DOHH2 (cell line): ENCODE results near the gene CTAGE8.
"Not testable (repeated sequence)": the region's sequence is repeated elsewhere in the genome, so short reads cannot be mapped to it uniquely, and the experiment has no call there.

ENCODE experiments used
- EZH2phosphoT487 ChIP-seq: fragments of 200-600 bp; sonication (generic); IDR thresholded peaks from 2 replicates; pipeline ENCODE4 v1.6.1; 2017; ENCODE audit warnings: borderline replicate concordance, mild to moderate bottlenecking, antibody characterized with exemption, low read length, moderate library complexity, mixed read lengths
- TF ChIP-seq, protein P1 (sequence below): fragments of 200-600 bp; sonication (generic); IDR thresholded peaks from one replicate; pipeline ENCODE4 v1.5.1; 2014; ENCODE audit warnings: antibody characterized with exemption, mild to moderate bottlenecking, low read depth, low read length; ENCODE audit not compliant: poor library complexity, severe bottlenecking

DNA sequence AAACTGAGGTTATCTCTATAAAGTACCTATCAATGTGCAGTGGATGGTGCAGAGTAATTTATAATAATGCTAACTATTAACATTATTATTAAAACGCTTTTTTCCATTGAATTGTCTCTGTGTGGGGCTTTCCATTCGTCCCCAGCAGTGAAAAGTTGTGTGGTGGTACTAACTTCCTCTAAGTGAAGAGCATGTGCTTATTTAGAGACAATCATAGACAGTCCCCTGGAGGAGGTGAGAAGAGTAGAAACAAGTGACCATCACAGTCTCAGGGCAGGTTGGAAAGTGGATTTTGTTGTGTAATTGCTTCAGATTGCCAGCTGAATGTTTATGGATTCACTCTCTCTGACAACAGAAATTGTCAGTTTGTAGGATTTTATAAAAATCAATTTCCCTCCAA, 38.1 kb downstream of the CTAGE8 start:
- TF ChIP-seq, protein P1, sequence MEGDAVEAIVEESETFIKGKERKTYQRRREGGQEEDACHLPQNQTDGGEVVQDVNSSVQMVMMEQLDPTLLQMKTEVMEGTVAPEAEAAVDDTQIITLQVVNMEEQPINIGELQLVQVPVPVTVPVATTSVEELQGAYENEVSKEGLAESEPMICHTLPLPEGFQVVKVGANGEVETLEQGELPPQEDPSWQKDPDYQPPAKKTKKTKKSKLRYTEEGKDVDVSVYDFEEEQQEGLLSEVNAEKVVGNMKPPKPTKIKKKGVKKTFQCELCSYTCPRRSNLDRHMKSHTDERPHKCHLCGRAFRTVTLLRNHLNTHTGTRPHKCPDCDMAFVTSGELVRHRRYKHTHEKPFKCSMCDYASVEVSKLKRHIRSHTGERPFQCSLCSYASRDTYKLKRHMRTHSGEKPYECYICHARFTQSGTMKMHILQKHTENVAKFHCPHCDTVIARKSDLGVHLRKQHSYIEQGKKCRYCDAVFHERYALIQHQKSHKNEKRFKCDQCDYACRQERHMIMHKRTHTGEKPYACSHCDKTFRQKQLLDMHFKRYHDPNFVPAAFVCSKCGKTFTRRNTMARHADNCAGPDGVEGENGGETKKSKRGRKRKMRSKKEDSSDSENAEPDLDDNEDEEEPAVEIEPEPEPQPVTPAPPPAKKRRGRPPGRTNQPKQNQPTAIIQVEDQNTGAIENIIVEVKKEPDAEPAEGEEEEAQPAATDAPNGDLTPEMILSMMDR, result not testable (repeated sequence)
- TF ChIP-seq EZH2phosphoT487, result not testable (repeated sequence)
